Hematopoietic multipotent progenitor cell treated with erythropoietin and hydrocortisone succinate and interleukin-3 and kit ligand, for 15 days (in vitro differentiated cells): Measurements from ENCODE around the gene PATL1.
"Not testable (repeated sequence)": the region's sequence is repeated elsewhere in the genome, so short reads cannot be mapped to it uniquely, and the experiment has no call there.

Experiments
- DNase-seq: peaks from one replicate; pipeline ENCODE4 v3.0.0-alpha.2; 2015; ENCODE audit warnings: low spot score

PATL1 gene

GRCh38 chr11:59668950-59669610, at the start of gene PATL1:
Gene PATL1, minus strand, starts transcription at chr11:59669037. Its CDS starts 142 bp downstream, at chr11:59668895.
- DNase-seq, result peak; percentile 99

- no peak for DNase-seq
Observed at GRCh38 chr11:59716051-59716450, 47.2 kb upstream of the PATL1 start.

- DNase-seq, result no peak
Observed at GRCh38 chr11:59713745-59714144, 44.9 kb upstream of the PATL1 start, which contains the start of gene OR10V1. Gene OR10V1, minus strand, starts transcription at chr11:59713845. Its CDS starts 0 bp downstream, at chr11:59713845.

- DNase-seq, result no peak
Observed at GRCh38 chr11:59710136-59710847, 41.5 kb upstream of the PATL1 start.

GRCh38 chr11:59708537-59708936, 39.7 kb upstream of the PATL1 start:
- no peak for DNase-seq

GRCh38 chr11:59707371-59707770, 38.5 kb upstream of the PATL1 start:
- no peak for DNase-seq

- DNase-seq, result peak; percentile 6
Observed at GRCh38 chr11:59706518-59707285, 37.9 kb upstream of the PATL1 start.

- DNase-seq, result no peak
Observed at GRCh38 chr11:59705294-59705693, 36.5 kb upstream of the PATL1 start.

GRCh38 chr11:59703515-59703914, 34.7 kb upstream of the PATL1 start:
- not testable (repeated sequence) for DNase-seq

- DNase-seq, result not testable (repeated sequence)
Observed at GRCh38 chr11:59700157-59700556, 31.3 kb upstream of the PATL1 start.

GRCh38 chr11:59698506-59698905, 29.7 kb upstream of the PATL1 start:
- DNase-seq, result no peak

GRCh38 chr11:59692915-59693314, 24.1 kb upstream of the PATL1 start:
- no peak for DNase-seq

- no peak for DNase-seq
Observed at GRCh38 chr11:59691156-59691555, 22.3 kb upstream of the PATL1 start.

- DNase-seq, result no peak
Observed at GRCh38 chr11:59689015-59689414, 20.2 kb upstream of the PATL1 start.

GRCh38 chr11:59681260-59681725, 12.5 kb upstream of the PATL1 start:
- not testable (repeated sequence) for DNase-seq

GRCh38 chr11:59680287-59681154, 11.7 kb upstream of the PATL1 start:
- peak; percentile 62 for DNase-seq

GRCh38 chr11:59679347-59679746, 10.5 kb upstream of the PATL1 start:
- no peak for DNase-seq

GRCh38 chr11:59678813-59679165, 10.0 kb upstream of the PATL1 start:
- DNase-seq, result no peak

- DNase-seq, result no peak
Observed at GRCh38 chr11:59678118-59678812, 9.4 kb upstream of the PATL1 start.

- no peak for DNase-seq
Observed at GRCh38 chr11:59676205-59676604, 7.4 kb upstream of the PATL1 start.

- no peak for DNase-seq
Observed at GRCh38 chr11:59674291-59674690, 5.5 kb upstream of the PATL1 start.
